Neural cell (in vitro differentiated cells): ENCODE results near the gene PLXNA4. TPM values are rescaled to one million over a fixed set of nuclear protein-coding genes. Genes with fewer than 3 reads are reported as not detected.

Source experiments
- H2AFZ ChIP-seq: fragments of 200-600, 300-800 bp; sonication (generic), shearing (Covaris generic); 2 replicates; pipeline ENCODE4 v1.6.0; 2014; ENCODE audit warnings: low read depth, mild to moderate bottlenecking, antibody characterized with exemption, low read length, moderate library complexity
- H3F3A ChIP-seq: fragments of 200-600 bp; shearing (Covaris generic); 2 replicates; pipeline ENCODE4 v1.6.1; 2016; ENCODE audit warnings: mild to moderate bottlenecking, moderate library complexity, mixed read lengths, antibody characterized with exemption, low read length; ENCODE audit not compliant: insufficient read depth, poor library complexity, severe bottlenecking
- H3K27ac ChIP-seq: fragments of 200-600, 300-800 bp; sonication (generic), shearing (Covaris generic); 2 replicates; pipeline ENCODE4 v1.5.1; 2014; ENCODE audit warnings: mild to moderate bottlenecking, low read length, moderate library complexity
- H3K27me3 ChIP-seq: fragments of 300-800, 200-600 bp; sonication (generic), shearing (Covaris generic); 2 replicates; pipeline ENCODE4 v1.6.0; 2014; ENCODE audit warnings: mild to moderate bottlenecking, low read depth, low read length, moderate library complexity; ENCODE audit not compliant: insufficient read depth
- H3K36me3 ChIP-seq: fragments of 300-800, 200-600 bp; sonication (generic), shearing (Covaris generic); 2 replicates; pipeline ENCODE4 v1.5.1; 2014; ENCODE audit warnings: mild to moderate bottlenecking, antibody characterized with exemption, low read length, moderate library complexity; ENCODE audit not compliant: insufficient read depth
- H3K4me2 ChIP-seq: fragments of 300-800, 200-600 bp; sonication (generic), shearing (Covaris generic); 2 replicates; pipeline ENCODE4 v1.6.0; 2014; ENCODE audit warnings: mild to moderate bottlenecking, low read length
- H3K4me3 ChIP-seq: fragments of 300-800, 200-600 bp; sonication (generic), shearing (Covaris generic); 2 replicates; pipeline ENCODE4 v1.5.1; 2014; ENCODE audit warnings: mild to moderate bottlenecking, low read length, moderate library complexity
- H3K79me2 ChIP-seq: fragments of 200-600 bp; shearing (Covaris generic); replicated peaks from 2 replicates; pipeline ENCODE4 v1.6.0; 2014; ENCODE audit warnings: mild to moderate bottlenecking, low read length, moderate library complexity; ENCODE audit not compliant: insufficient read depth
- H3K9ac ChIP-seq: fragments of 300-800, 200-600 bp; sonication (generic), shearing (Covaris generic); 2 replicates; pipeline ENCODE4 v1.6.1; 2016; ENCODE audit warnings: mild to moderate bottlenecking, low read length, mixed read lengths
- H3K9me2 ChIP-seq: fragments of 200-600 bp; shearing (Covaris generic); 2 replicates; pipeline ENCODE4 v1.6.1; 2016; ENCODE audit warnings: mild to moderate bottlenecking, low read length, mixed read lengths; ENCODE audit not compliant: insufficient read depth
- H3K9me3 ChIP-seq: fragments of 200-600, 300-800 bp; sonication (generic), shearing (Covaris generic); 2 replicates; pipeline ENCODE4 v1.6.1; 2016; ENCODE audit warnings: mild to moderate bottlenecking, mixed run types, low read length, moderate library complexity, mixed read lengths
- H4K20me1 ChIP-seq: fragments of 200-600 bp; shearing (Covaris generic); 2 replicates; pipeline ENCODE4 v1.6.1; 2016; ENCODE audit warnings: mild to moderate bottlenecking, mixed run types; ENCODE audit not compliant: insufficient read depth
- CTCF ChIP-seq: fragments of 450-650 bp; IDR thresholded peaks from 2 replicates; pipeline ENCODE4 v1.5.1; 2014; ENCODE audit warnings: antibody characterized with exemption, mild to moderate bottlenecking, moderate library complexity; ENCODE audit not compliant: poor library complexity, severe bottlenecking
- EP300 ChIP-seq: fragments of 450-650 bp; conservative IDR thresholded peaks from 2 replicates; pipeline ENCODE4 v1.6.1; 2014; ENCODE audit warnings: antibody characterized with exemption, mild to moderate bottlenecking, moderate library complexity; ENCODE audit not compliant: poor library complexity, severe bottlenecking
- EZH2 ChIP-seq: fragments of 200-600, 300-800 bp; shearing (Covaris generic), sonication (generic); IDR thresholded peaks from 2 replicates; pipeline ENCODE4 v1.6.1; 2014; ENCODE audit warnings: antibody characterized with exemption, low read length, borderline replicate concordance, mild to moderate bottlenecking; ENCODE audit not compliant: insufficient read depth, poor library complexity, severe bottlenecking
- MXI1 ChIP-seq: fragments of 450-650 bp; conservative IDR thresholded peaks from 2 replicates; pipeline ENCODE4 v1.6.1; 2014; ENCODE audit warnings: antibody characterized with exemption, mild to moderate bottlenecking; ENCODE audit not compliant: poor library complexity, severe bottlenecking
- POLR2AphosphoS5 ChIP-seq: IDR thresholded peaks from 2 replicates; pipeline ENCODE4 v1.6.1; 2012
- RAD21 ChIP-seq: fragments of 450-650 bp; conservative IDR thresholded peaks from 2 replicates; pipeline ENCODE4 v1.6.1; 2014; ENCODE audit warnings: antibody characterized with exemption, mild to moderate bottlenecking, moderate library complexity
- SMC3 ChIP-seq: fragments of 450-650 bp; conservative IDR thresholded peaks from 2 replicates; pipeline ENCODE4 v1.6.1; 2014; ENCODE audit warnings: antibody characterized with exemption, mild to moderate bottlenecking, moderate library complexity; ENCODE audit not compliant: poor library complexity
- TAF1 ChIP-seq: IDR thresholded peaks from 2 replicates; pipeline ENCODE4 v1.6.1; 2012; ENCODE audit warnings: low read depth
- polyA plus RNA-seq: library from polyadenylated mRNA; depleted of rRNA; stranded (reverse); fragments of >200 nt; gene quantifications from 2 replicates; pipeline ENCODE4 v1.2.3, GENCODE V29; 2014
- TF ChIP-seq, protein P1 (sequence below): IDR thresholded peaks from 2 replicates; pipeline ENCODE4 v1.6.1; 2012; ENCODE audit warnings: borderline replicate concordance

The PLXNA4 gene
- polyA plus RNA-seq, 1 donor from 2014 or later, result 7.2 TPM

- Histone ChIP-seq H3K79me2 (no peaks in the 10 kb centered on the region), H3F3A (no peaks in the 10 kb centered on the region), H3K27me3 (no peaks in the 10 kb centered on the region), H3K36me3 (no peaks in the 10 kb centered on the region), H3K9me3 (no peaks in the 10 kb centered on the region), H4K20me1 (no peaks in the 10 kb centered on the region), H3K9me2 (no peaks in the 10 kb centered on the region), H3K4me2 (no peak overlapping the region), H3K9ac (no peak overlapping the region), H3K4me3 (no peak overlapping the region), H3K27ac (no peak overlapping the region), H2AFZ (no peak overlapping the region)
- TF ChIP-seq, protein P1, sequence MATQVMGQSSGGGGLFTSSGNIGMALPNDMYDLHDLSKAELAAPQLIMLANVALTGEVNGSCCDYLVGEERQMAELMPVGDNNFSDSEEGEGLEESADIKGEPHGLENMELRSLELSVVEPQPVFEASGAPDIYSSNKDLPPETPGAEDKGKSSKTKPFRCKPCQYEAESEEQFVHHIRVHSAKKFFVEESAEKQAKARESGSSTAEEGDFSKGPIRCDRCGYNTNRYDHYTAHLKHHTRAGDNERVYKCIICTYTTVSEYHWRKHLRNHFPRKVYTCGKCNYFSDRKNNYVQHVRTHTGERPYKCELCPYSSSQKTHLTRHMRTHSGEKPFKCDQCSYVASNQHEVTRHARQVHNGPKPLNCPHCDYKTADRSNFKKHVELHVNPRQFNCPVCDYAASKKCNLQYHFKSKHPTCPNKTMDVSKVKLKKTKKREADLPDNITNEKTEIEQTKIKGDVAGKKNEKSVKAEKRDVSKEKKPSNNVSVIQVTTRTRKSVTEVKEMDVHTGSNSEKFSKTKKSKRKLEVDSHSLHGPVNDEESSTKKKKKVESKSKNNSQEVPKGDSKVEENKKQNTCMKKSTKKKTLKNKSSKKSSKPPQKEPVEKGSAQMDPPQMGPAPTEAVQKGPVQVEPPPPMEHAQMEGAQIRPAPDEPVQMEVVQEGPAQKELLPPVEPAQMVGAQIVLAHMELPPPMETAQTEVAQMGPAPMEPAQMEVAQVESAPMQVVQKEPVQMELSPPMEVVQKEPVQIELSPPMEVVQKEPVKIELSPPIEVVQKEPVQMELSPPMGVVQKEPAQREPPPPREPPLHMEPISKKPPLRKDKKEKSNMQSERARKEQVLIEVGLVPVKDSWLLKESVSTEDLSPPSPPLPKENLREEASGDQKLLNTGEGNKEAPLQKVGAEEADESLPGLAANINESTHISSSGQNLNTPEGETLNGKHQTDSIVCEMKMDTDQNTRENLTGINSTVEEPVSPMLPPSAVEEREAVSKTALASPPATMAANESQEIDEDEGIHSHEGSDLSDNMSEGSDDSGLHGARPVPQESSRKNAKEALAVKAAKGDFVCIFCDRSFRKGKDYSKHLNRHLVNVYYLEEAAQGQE, result no peak
- TF ChIP-seq EP300, result no peak
- no peak for TF ChIP-seq SMC3
- TF ChIP-seq CTCF, result no peak
- TF ChIP-seq RAD21, result no peak
- TF ChIP-seq EZH2, result no peak
- TF ChIP-seq TAF1, result no peak
- no peak for TF ChIP-seq MXI1
- no peak for TF ChIP-seq POLR2AphosphoS5
Observed at GRCh38 chr7:132203021-132203420, 373.2 kb downstream of the PLXNA4 start.

DNA sequence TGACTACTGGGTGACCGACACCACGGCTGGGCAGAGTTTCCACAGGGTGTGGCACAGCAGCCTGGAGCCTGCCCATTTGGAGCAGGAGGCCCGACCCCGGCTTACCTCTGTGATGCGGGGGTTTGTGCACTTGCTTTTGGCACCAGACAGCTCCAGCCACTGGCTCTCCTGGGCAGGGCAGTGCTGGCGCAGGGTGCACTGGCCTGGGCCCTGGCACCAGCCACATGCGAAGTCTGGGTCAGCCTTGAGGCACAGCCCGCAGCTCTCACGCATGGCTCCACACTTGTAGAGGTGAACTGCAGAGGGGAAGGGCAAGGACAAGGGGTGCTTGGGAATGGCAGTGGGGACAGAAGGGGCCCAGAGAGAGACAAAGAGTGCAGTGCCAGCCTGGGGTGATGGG lies 373.7 kb downstream of the PLXNA4 start:
- Histone ChIP-seq H3K9me3 (no peaks in the 10 kb centered on the region), H3K79me2 (no peaks in the 10 kb centered on the region), H3K4me3 (no peak overlapping the region), H4K20me1 (no peaks in the 10 kb centered on the region), H3K9ac (no peak overlapping the region), H3K27me3 (no peaks in the 10 kb centered on the region), H3K9me2 (no peaks in the 10 kb centered on the region), H3K36me3 (no peaks in the 10 kb centered on the region), H3K4me2 (no peak overlapping the region), H2AFZ (no peak overlapping the region), H3K27ac (no peak overlapping the region), H3F3A (no peaks in the 10 kb centered on the region)
- TF ChIP-seq EZH2 (no peak), CTCF (no peak), EP300 (no peak), MXI1 (no peak), RAD21 (no peak), TAF1 (no peak), SMC3 (no peak), POLR2AphosphoS5 (no peak)
- TF ChIP-seq, protein P1, result no peak
